T-cell (primary cell): ENCODE data around the gene IQCE. TPM values are rescaled to one million over a fixed set of nuclear protein-coding genes. Genes with fewer than 3 reads are reported as not detected.

Experiments
- ATAC-seq, 4 experiments: fragments of 200-7000 bp in 3 of 4; fragments of 150-1000 bp in 1 of 4; cut with Tn5 transposase; replicated peaks in 1 of 4; 1 replicate in 3 of 4; 2 replicates in 1 of 4; pipeline ENCODE4 v1.10.0; 2021; ENCODE audit warnings: moderate library complexity in 3 of 4, mild to moderate bottlenecking in 2 of 4, moderate number of reproducible peaks in 1 of 4
- CTCF ChIA-PET, 2 donors: fragments of 300-600 bp; sonication (Branson Sonifier 250); formaldehyde crosslinking; loops; one replicate each; lab custom pipeline; 2022; ENCODE audit warnings: antibody characterized with exemption in 2 of 2; lab: Charles Lee
- POLR2A ChIA-PET, 2 donors: fragments of 300-600 bp; sonication (Branson Sonifier 250); formaldehyde crosslinking; loops; one replicate each; lab custom pipeline; 2022; ENCODE audit warnings: antibody characterized with exemption in 2 of 2; lab: Charles Lee
- DNase-seq, 35 experiments: peaks; one replicate each; pipeline versions ENCODE4 v3.0.0 to v3.0.0-alpha.2; 2013 to 2023
- H3K27ac ChIP-seq: one replicate; pipeline ENCODE4 v1.5.1; 2013; ENCODE audit warnings: low read length
- H3K27me3 ChIP-seq, 2 experiments: replicated peaks in 1 of 2; 1 replicate in 1 of 2; 2 replicates in 1 of 2; pipeline versions ENCODE4 v1.6.1 to v1.7.0; 2013; ENCODE audit warnings: low read length in 1 of 2, mixed read lengths in 1 of 2; ENCODE audit not compliant: control insufficient read depth in 2 of 2, insufficient read depth in 2 of 2; ENCODE audit errors: extremely low read depth in 1 of 2
- H3K36me3 ChIP-seq, 2 donors: 1 replicate in 1 of 2; 2 replicates in 1 of 2; pipeline versions ENCODE4 v1.6.1 to v1.7.0; 2013; ENCODE audit warnings: low read length in 1 of 2; ENCODE audit not compliant: control insufficient read depth in 2 of 2, insufficient read depth in 1 of 2; ENCODE audit errors: extremely low read depth in 1 of 2
- H3K4me1 ChIP-seq, 2 experiments: 1 replicate in 1 of 2; 2 replicates in 1 of 2; pipeline versions ENCODE4 v1.6.1 to v1.7.0; 2013; ENCODE audit warnings: low read length in 2 of 2, mixed read lengths in 1 of 2; ENCODE audit not compliant: insufficient read depth in 2 of 2, control insufficient read depth in 1 of 2; ENCODE audit errors: extremely low read depth in 1 of 2
- H3K4me3 ChIP-seq, 2 donors: 1 replicate in 1 of 2; 2 replicates in 1 of 2; pipeline versions ENCODE4 v1.5.1 to v1.7.0; 2013; ENCODE audit warnings: mild to moderate bottlenecking in 2 of 2, low read length in 1 of 2, moderate library complexity in 1 of 2; ENCODE audit not compliant: control insufficient read depth in 1 of 2; ENCODE audit errors: extremely low read depth in 1 of 2
- H3K9me3 ChIP-seq: 2 replicates; pipeline ENCODE4 v1.7.0; 2013
- H3K27ac Mint-ChIP-seq, 2 donors: one replicate each; pipeline ENCODE4 v1.8.0; 2020 to 2021; ENCODE audit warnings: mild to moderate bottlenecking in 2 of 2, mixed read lengths in 2 of 2
- H3K27me3 Mint-ChIP-seq, 2 donors: one replicate each; pipeline ENCODE4 v1.8.0; 2021 to 2022; ENCODE audit warnings: mixed read lengths in 2 of 2
- H3K36me3 Mint-ChIP-seq: one replicate; pipeline ENCODE4 v1.8.0; 2021; ENCODE audit warnings: mixed read lengths
- H3K4me1 Mint-ChIP-seq, 3 donors: one replicate each; pipeline ENCODE4 v1.8.0; 2020 to 2022; ENCODE audit warnings: mixed read lengths in 3 of 3, mild to moderate bottlenecking in 1 of 3
- H3K4me3 Mint-ChIP-seq, 3 donors: one replicate each; pipeline ENCODE4 v1.8.0; 2020 to 2022; ENCODE audit warnings: mild to moderate bottlenecking in 3 of 3, mixed read lengths in 3 of 3, moderate library complexity in 3 of 3
- H3K9me3 Mint-ChIP-seq, 3 donors: one replicate each; pipeline ENCODE4 v1.8.0; 2020 to 2022; ENCODE audit warnings: mixed read lengths in 3 of 3
- WGBS: methylation state at CpG from one replicate; pipeline ENCODE4 v1.1.5; 2013; ENCODE audit warnings: missing lambda C conversion rate; ENCODE audit not compliant: insufficient coverage; 5-methylcytosine and 5-hydroxymethylcytosine counted together
- total RNA-seq, 35 experiments: library from RNA in 6 of 35; stranded (reverse) in 6 of 35; fragments of 120-200 nt in 1 of 35; gene quantifications; one replicate each; pipeline versions ENCODE4 v1.2.1 to v1.2.4 and lab custom pipeline; 2013 to 2026

The IQCE gene
- total RNA-seq, 5 donors from 2014 or later (not counting 1 experiment from before 2014, with no cell fraction given), result 4.5 to 11.7 (median 8.0) TPM

DNA sequence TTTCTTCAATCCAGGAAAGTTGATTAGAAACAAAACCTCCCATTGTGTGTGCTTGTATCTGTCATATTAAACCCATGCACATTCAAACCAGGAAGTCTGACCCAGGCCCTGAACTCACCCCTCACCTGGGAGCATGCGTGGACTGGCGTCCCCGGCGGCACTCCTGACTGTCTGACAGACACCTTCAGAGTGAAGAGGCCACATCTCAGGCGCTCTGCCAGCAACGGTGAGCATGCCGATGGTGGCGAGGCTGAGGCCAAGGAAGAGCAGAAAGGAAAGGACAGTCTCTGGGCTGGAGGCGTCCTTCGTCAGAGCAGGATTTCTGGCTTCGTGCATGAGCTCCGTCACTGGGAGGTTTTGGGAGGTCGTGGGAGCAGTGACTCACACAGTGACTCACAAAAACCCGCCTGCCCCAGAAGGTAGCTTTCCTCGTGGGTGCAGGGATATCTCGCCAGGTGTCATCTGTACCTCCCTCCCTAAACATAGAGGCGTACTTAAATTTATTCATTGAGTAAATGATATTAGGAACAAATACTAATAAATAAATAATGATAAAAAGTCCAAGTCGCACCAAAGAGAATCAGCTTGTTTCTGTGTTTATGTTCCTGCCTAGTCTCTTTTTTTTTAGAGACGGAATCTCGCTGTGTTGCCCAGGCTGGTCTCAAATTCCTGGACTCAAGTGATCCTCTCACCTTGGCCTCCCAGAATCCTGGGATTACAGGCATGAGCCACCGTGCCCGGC, 13.5 kb downstream of the IQCE start:
- Histone ChIP-seq H3K4me3 (no peak overlapping the region), H3K27ac (no peak overlapping the region), H3K36me3 (peaks cover 0 to 9% of the 10 kb centered on the region in 2 donors), H3K9me3 (no peaks in the 10 kb centered on the region), H3K4me1 (peaks cover 0 to 7% of the 10 kb centered on the region in 2 experiments), H3K27me3 (no peaks in the 10 kb centered on the region)
- H3K27me3 Mint-ChIP-seq, result no peaks in the 10 kb centered on the region
- H3K4me3 Mint-ChIP-seq, result no peak overlapping the region
- DNase-seq, result no peak
- no peaks in the 10 kb centered on the region for H3K9me3 Mint-ChIP-seq
- H3K27ac Mint-ChIP-seq, result no peak overlapping the region
- peaks cover 0 to 6% (median 3%) of the 10 kb centered on the region in 3 donors for H3K4me1 Mint-ChIP-seq
- WGBS, result 92% methylated on average over 15 of the region's 22 CpGs
- no peak for ATAC-seq
- H3K36me3 Mint-ChIP-seq, result peaks cover 27% of the 10 kb centered on the region
- ChIA-PET POLR2A (no interaction called here), CTCF (interaction anchor here in 1 of 2 donors (0.5 kb wide), 1 partner anchor 11 kb away, joined by 16 read pairs; no protein-coding TSS in a partner anchor)

DNA sequence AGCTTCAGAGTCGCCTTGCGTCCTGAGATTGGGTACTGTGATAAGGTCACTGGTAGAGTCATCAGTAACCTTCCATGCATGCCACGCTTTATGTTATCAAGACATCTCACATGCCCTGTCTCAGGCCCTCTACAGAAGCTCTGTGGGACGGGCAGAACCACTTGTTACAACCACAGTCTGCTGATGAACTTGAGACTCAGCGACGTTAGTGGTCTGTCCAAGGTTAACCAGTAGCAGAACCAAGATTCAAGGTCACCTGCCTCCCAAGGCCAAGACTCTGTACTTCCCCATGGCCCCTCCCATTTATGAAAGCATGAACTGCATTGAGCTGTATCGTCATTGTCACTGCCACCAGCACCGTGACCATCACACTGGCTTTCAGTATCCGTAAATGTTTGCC, 15.0 kb downstream of the IQCE start:
- Mint-ChIP-seq H3K36me3 (peaks cover 27% of the 10 kb centered on the region), H3K4me3 (no peak overlapping the region), H3K27ac (no peak overlapping the region), H3K9me3 (no peaks in the 10 kb centered on the region), H3K4me1 (no peaks in the 10 kb centered on the region), H3K27me3 (no peaks in the 10 kb centered on the region)
- H3K4me1 ChIP-seq, result no peaks in the 10 kb centered on the region
- no peaks in the 10 kb centered on the region for H3K9me3 ChIP-seq
- 89% methylated on average over 3 of the region's 9 CpGs for WGBS
- H3K4me3 ChIP-seq, result no peak overlapping the region
- CTCF ChIA-PET, result no interaction called here
- DNase-seq (no peak), ATAC-seq (no peak)
- H3K36me3 ChIP-seq, result peaks cover 0 to 9% of the 10 kb centered on the region in 2 donors
- no peak overlapping the region for H3K27ac ChIP-seq
- H3K27me3 ChIP-seq, result no peaks in the 10 kb centered on the region
- POLR2A ChIA-PET, result interaction anchor here in 1 of 2 donors (0.5 kb wide), 1 partner anchor 467 kb away, joined by 3 read pairs; no protein-coding TSS in a partner anchor

DNA sequence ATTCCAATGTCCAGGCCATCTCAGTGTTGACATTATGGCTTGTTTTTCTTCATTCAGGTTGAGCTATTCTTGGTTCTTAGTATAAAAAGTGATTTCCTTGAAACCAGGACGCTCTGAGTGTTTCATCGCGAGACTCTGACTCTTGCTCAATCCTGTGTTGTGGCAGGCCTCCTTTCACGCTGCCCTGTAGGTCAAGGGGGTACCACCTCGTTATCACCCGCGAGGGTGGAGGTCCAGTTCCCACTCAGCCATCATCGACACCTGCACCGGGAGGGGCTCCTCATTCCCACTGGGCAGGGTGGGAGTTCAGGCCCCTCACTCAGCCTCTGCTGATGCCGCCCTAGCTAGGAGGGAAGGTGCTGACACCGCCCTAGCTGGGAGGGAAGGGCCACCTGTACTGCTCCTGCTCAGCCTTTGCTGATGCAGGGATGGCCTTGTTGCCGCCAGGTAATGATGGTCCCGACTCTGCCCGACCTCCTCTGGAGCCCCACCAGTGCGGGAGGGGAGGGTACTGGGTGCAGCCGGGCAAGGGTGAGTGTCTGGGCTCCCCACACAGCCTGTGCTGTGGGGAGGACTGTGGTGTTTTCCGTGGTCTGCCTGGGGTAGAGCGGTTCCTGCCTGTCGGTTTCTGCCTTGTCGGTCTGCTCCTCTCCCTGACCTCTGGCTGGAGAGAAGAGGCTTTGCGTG, 16.4 kb downstream of the IQCE start:
- Histone ChIP-seq H3K4me3 (no peak overlapping the region), H3K27ac (no peak overlapping the region), H3K4me1 (no peaks in the 10 kb centered on the region), H3K27me3 (no peaks in the 10 kb centered on the region), H3K36me3 (peaks cover 0 to 9% of the 10 kb centered on the region in 2 donors), H3K9me3 (no peaks in the 10 kb centered on the region)
- H3K4me3 Mint-ChIP-seq, result no peak overlapping the region
- H3K36me3 Mint-ChIP-seq, result peaks cover 24% of the 10 kb centered on the region
- no peaks in the 10 kb centered on the region for H3K27me3 Mint-ChIP-seq
- H3K4me1 Mint-ChIP-seq, result no peaks in the 10 kb centered on the region
- ChIA-PET CTCF (no interaction called here), POLR2A (no interaction called here)
- no peaks in the 10 kb centered on the region for H3K9me3 Mint-ChIP-seq
- no peak overlapping the region for H3K27ac Mint-ChIP-seq
- ATAC-seq (no peak), DNase-seq (no peak)
- whole genome bisulfite sequencing, result 71% methylated on average over 17 of the region's 21 CpGs

GRCh38 chr7:2575733-2576340, 17.1 kb downstream of the IQCE start:
- 89% methylated on average over 11 of the region's 21 CpGs for WGBS

GRCh38 chr7:2576742-2577491, 18.1 kb downstream of the IQCE start:
- Mint-ChIP-seq H3K4me3 (no peak overlapping the region), H3K27ac (no peak overlapping the region), H3K9me3 (no peaks in the 10 kb centered on the region), H3K27me3 (no peaks in the 10 kb centered on the region), H3K4me1 (no peaks in the 10 kb centered on the region), H3K36me3 (peaks cover 23% of the 10 kb centered on the region)
- ChIA-PET CTCF (no interaction called here), POLR2A (no interaction called here)
- Histone ChIP-seq H3K4me3 (no peak overlapping the region), H3K36me3 (peaks cover 0 to 6% of the 10 kb centered on the region in 2 donors), H3K27ac (no peak overlapping the region), H3K27me3 (no peaks in the 10 kb centered on the region), H3K9me3 (no peaks in the 10 kb centered on the region), H3K4me1 (no peaks in the 10 kb centered on the region)
- ATAC-seq, result no peak
- 89% methylated on average over 41 of the region's 56 CpGs for WGBS
- DNase-seq, result no peak

More at GRCh38 chr7:2575733-2576340, 17.1 kb downstream of the IQCE start:
- no peak overlapping the region for H3K27ac ChIP-seq
- Mint-ChIP-seq H3K27ac (no peak overlapping the region), H3K36me3 (peaks cover 23% of the 10 kb centered on the region), H3K4me3 (no peak overlapping the region), H3K27me3 (no peaks in the 10 kb centered on the region), H3K9me3 (no peaks in the 10 kb centered on the region), H3K4me1 (no peaks in the 10 kb centered on the region)
- no peaks in the 10 kb centered on the region for H3K4me1 ChIP-seq
- no peak for DNase-seq
- ATAC-seq, result no peak
- ChIA-PET CTCF (no interaction called here), POLR2A (no interaction called here)
- H3K4me3 ChIP-seq, result no peak overlapping the region
- no peaks in the 10 kb centered on the region for H3K27me3 ChIP-seq
- peaks cover 0 to 9% of the 10 kb centered on the region in 2 donors for H3K36me3 ChIP-seq
- no peaks in the 10 kb centered on the region for H3K9me3 ChIP-seq
